PFSK-1 (cell line): ENCODE data around the gene ZBTB12.

Experiments used
- FOXP2 ChIP-seq: optimal IDR thresholded peaks from 2 replicates; pipeline ENCODE3; 2011; ENCODE audit warnings: borderline replicate concordance, control low read depth, inconsistent platforms; ENCODE audit not compliant: insufficient read depth; ENCODE audit errors: extremely low read length, extremely low read depth
- POLR2AphosphoS5 ChIP-seq: IDR thresholded peaks from 2 replicates; pipeline ENCODE4 v1.6.1; 2012; ENCODE audit warnings: low read depth, mild to moderate bottlenecking, control low read depth, low read length, moderate library complexity
- SIN3A ChIP-seq: IDR thresholded peaks from 2 replicates; pipeline ENCODE4 v1.6.1; 2012; ENCODE audit warnings: mild to moderate bottlenecking, low read length, moderate library complexity, borderline replicate concordance; ENCODE audit not compliant: insufficient read depth
- TAF1 ChIP-seq: IDR thresholded peaks from 2 replicates; pipeline ENCODE4 v1.6.1; 2012; ENCODE audit warnings: low read length, control low read depth, borderline replicate concordance; ENCODE audit not compliant: insufficient read depth

GRCh38 chr6:31884528-31885035, 17.3 kb downstream of the ZBTB12 start:
- no peak for TF ChIP-seq FOXP2
- no peak for TF ChIP-seq SIN3A
- no peak for TF ChIP-seq TAF1
- TF ChIP-seq POLR2AphosphoS5 = no peak
